GM04503 (cell line): ENCODE measurements around the gene TXNRD2.
"Not testable (repeated sequence)": the region's sequence is repeated elsewhere in the genome, so short reads cannot be mapped to it uniquely, and the experiment has no call there.

Experiments
- DNase-seq: peaks from one replicate; pipeline ENCODE4 v3.0.0-alpha.2; 2012; ENCODE audit warnings: low read depth

Gene TXNRD2

DNA sequence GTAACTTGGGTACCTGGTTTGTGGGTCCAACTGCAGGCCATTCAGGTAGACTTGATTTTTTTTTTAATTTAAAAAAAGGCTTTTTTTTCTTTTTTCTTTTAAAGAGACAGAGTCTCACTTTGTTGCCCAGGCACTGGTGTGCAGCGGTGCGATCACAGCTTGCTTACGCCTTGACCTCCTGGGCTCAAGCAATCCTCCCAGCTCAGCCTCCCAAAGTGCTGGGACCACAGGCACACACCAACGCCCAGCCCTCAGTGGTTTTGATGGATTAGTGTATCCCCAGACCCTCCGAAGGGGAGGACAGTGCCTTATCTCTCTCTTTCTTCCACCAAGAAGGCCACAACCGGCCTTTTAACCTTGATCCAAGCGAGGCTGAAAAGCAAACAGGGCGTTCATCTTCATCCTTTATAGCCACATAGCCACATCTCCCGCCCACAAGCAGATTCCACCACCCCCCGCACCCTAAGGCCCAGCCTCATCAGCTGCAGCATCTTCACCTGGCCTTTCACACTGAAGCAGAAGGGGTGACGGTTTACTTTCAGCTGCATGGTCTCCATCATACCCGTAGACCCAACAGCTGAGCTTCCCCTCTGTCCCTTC lies 17.6 kb downstream of the TXNRD2 start:
- no peak for DNase-seq

DNA sequence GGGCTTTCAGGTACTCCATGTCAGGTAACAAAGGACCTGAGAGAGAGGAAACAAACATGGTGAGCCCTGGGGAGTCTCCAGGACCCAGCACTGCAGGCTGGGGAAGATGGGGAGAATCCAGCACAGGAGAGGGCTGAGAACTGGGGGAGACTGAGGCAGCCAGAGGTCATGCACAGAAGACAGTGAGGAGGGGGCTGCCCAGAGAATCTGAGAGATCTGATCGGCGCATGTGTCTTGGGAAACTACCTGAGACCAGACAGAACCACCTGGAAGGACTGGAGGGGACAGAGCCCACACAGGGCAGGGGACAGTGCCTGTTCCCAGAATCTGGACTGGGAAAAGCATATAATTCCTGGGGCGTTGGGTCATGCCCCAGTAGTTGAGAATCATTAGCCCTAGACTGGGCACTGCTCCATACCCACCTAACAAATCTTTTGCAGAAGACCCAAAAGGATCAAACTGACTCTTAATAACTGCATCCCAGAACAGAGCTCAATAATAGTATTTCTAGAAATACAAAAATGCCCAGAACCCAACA lies 20.0 kb downstream of the TXNRD2 start:
- no peak for DNase-seq

DNA sequence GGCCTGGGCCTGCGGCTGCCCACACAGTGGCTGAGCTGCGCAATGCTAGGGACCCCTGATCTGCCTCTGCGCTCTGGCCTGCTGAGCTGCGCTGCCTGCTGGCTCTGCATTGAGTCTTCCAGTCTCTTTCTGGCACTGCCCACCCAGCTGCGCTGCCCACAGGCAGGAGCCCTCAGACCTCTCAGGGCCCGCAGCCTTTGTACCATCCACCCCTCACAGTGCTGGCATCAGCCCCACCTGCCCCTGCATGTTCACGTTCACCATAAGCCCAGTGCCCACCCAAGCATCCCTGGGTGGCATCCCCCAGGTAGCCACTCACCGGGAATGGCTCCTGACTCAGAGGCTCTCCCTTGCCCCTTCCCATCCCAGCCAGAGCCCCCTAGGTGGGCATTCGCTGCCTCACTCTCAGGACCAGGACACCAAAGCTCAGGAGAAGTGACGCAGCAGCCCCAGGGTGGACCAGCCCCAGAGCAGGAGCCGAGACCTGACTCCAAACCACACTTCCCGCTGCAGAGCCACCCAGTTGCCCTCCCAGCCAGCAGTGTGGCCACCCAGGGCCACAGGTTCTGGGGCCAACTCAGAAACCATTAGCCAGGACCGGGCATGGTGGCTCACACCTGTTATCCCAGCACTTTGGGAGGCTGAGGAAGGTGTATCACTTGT lies 21.8 kb downstream of the TXNRD2 start:
- no peak for DNase-seq

DNA sequence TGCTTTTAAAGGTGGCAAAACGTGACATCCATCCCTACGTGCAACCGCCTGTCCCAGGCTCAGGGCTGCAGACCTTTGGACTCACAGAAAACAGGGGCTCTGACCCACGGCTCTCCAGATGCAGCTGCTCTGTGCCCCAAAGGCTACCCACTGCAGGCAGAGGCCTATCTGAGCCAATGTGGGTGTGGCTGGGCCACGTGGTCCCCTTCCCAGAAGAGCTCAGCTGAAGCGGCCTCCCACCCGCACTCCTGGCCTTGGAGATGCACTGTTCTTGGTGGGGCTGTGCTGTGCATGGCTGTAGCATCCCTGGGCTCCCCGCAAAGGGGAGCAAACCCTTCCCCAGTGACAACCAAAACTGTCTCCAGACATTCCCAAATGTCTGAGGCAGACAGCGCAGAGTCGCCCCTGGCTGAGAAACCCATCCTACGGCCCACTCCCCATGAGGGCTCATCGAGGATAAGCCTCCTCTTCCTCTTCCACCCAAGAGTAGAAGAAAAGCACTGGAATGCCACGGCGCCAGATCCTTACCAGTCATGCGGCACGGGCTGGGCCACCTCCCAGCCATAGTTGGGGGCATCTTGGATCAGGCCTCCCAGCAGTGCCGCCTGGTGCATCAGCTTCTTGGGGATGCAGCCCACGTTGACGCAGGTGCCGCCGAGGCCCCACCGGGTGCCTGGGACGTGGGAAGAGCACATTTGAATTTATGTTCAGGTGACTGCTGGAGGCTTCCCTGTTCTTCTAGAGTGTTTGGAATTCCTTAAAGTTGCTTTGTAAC lies 23.1 kb downstream of the TXNRD2 start:
- no peak for DNase-seq

DNA sequence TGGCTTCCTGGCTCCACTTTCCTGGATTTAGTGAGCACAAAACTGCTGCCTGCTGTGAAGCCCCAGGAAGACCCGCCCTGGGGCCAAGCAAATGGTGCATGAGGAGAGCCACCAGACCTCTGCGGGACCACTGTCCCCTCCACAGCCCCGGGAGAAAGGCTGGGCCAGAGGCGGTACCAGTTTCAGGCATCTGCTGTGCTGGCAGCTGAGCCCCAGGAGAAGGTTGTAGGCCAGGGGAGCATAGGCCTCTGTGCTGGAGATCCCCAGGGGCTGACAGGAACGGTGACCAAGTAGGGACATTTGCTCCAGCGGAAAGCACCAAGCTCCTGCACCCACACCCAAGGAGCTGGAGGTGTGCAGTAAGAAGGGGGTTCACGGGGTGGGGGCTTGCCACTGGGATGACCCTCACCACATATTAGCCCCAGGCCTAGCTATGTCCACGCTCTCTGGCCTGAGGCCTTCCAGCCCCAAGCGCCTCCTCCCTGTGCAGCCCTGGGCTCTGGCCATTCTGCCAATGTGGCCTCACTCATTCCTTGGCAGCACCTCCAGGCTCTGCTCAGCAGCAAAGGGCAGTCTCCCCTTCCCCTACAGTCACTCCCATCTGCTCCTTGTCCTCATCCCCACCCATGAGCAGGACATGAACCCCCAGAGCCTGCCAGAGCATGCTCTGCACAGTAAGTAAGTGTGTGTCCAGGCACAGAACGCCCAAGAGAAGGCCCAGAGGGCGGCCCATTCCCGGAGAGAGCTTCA lies 24.1 kb downstream of the TXNRD2 start:
- no peak for DNase-seq

DNA sequence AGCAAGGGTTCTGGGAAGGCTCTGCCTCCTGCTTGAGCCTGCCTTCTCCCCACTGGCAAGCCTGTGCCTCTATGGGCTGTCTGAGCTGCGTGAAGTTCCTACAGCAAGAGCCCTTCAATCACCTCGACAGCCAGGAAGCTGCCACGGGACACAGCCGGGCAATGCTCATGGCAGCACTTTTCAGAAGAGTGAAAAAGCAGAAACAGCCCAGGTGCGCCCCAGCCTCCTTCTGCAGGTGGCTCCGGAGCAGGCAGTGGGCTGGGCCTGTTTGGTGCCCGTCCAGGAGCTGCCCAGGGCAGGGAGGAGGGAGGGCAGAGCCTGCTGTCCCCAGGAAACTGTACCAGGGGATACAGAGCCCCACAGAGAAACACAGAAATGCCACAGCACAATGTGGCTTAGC lies 24.7 kb downstream of the TXNRD2 start:
- DNase-seq = no peak

DNA sequence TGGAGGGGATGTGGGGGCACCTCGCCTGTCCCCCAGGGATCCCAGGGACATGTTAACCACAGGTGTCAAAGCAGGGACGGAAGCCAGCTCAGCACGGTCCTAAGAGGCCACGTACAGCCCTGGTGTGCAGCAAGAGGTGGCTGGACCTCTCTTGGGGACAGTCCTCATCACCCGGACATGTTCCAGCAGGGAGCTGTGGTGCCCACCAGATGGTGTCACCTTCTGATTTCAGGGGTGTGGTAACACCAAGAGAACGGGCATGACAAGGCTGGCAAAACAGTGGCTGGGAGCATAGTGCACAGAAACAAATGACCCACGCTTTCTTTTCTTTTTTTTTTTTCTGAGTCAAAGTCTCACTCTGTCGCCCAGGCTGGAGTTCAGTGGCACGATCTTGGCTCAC lies 25.6 kb downstream of the TXNRD2 start:
- DNase-seq = no peak

DNA sequence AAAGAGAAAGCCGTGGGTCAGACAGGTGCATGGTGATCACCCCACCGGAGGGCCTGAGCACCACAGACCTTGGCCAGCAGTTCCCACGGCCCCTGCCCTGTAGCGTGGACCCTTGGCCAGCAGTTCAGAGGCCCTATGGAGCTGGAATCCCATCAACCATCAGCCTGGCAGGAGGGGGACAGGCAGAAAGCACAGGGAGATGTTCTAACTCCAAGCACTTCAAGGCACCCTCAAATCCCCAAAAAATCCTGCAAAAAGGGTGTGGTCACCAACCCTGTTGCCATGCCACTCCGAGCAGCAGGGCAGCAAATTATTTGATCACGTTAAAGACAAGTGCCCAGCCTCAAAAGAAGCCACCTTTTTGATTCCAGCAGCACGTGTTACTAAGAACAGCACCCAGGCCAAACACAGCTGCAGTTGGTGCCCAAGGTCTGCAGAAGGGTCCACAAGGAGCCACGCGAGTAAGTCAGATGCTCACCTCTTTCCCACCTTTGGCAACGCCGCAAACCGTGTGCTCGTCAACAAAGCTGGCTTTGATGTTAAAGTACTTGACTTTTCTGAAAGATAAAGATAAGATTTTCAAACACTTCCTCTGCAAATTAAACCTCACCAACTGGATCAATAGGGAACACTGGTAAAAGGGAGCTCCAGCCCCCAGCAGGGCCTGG lies 26.2 kb downstream of the TXNRD2 start:
- no peak for DNase-seq

DNA sequence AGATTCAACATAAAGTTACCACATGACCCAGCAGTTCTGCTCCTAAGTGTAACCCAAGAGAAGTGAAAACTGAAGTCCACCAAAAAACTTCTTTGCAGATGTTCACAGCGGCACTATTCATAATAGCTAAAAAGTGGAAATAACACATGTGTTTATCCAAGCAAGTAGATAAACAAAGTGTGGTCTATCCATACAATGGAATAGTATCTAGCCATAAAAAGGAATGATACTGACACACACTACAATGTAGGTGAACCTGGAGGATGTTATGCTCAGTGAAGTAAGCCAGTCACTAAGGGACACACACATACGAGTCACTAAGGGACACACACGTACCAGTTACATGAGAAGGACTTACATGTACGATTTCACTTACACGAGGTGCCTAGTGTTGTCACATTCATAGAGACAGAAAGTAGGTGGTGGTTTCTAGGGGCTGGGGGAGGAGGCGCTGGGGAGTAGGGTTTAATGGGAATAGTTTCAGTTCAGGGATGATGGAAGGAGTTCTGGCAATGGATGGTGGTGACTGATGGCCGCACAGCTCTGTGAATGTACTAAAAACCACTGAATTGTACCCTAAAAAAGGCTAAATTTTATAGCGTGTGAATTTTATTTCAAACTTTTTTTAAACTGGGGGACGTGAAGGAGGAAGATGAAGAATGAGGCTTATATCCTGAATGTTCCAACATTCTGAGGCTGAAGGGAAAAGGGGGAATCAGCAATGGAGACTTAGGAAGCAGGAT lies 27.2 kb downstream of the TXNRD2 start:
- no peak for DNase-seq

DNA sequence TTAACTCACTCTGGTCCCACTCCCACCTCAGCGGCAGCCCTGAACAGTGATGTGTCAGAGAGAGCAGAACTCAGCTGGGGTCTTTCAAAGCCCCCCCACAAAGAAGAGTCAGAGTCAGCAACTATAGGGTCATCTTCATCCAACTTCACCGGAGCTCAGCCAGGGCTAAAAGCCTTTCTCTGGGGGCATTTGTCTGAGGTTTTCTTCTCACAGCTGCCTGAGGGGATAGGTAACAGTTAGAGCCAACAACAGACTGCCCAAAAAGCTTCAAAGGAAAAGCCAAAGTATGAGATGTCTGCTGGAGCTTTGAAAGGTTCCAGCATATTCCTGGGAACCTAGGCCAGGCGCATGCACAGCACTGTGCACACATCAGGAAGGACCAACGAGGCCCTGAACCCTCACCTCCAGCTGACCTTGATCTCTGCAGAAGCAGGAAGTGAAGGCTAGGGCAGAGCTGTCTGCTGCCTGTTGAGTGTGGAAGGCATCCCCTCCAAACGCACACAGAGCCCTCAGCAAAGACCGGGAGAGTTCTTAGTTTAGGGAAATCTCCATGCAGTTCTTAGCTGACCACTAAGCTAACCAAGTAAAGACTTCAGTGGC lies 28.2 kb downstream of the TXNRD2 start:
- DNase-seq = no peak

DNA sequence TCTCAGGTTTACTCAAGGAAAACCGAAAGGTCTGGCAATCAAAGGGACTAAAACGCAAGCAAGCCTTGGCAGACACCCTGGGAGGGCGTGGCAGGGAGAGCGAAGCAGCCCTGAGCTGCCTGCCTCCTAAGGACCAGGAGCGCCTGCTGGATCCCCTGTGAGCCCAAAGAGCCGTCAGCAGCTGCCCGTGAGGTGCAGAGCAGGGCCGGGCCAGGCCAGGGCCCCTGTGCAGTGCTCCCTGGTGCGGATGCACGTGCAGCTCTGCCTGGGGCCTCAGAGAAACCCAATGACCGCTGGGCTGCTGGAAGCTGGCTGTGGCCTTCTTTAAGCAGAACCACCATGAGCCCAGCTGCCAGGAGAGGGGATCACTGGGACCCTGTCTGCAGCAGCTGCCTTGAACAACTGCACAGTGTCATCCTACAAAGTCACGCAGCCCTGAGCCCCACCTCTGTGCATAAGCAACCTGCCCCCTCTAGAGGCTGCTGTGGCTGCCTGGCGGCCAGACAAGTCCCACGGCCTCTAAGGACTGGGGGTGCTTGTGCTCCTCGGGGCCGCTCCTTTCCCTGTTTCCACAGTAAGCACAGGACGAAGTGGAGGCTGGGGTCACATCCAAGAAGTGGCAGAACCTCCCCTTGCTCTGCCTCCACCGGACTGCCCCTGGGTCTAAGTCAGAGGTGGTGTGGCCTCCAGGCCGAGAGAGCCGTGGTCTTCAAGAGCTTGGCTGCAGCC lies 29.2 kb downstream of the TXNRD2 start:
- no peak for DNase-seq

DNA sequence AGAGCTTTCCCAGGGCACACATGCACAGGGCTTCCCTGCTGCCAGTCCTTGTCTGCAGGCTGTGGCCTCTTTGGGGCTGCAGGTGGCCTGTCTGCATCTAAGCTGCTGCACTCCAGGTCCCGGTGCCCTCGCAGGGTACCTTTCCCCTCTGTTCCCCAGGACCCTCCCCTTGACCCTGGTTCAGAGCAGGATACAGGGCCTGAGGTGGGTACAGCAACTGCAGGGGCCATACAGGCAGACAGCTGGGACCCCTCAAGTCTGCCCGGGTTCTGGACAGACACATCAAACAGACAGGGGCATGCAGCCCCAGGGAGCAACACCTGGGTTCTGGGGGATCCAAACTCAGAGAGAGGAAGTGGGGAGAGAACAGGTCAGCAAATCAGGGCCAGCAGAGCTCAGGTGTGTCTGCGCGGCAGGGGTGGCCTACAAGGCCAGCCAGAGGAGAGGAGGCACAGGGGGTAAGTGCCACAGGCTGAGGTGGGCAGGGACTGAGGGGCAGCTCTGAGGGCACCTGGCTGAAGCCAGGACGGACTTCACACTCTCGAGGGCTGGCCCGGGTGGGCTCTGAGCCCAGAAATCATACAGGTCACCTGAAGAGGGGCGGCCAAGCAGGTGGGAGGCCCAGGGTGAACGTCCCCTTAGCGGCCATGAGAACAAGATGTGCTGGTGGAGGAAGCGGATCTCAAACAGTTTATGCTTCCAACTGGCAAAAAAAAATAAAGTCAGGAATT lies 29.9 kb downstream of the TXNRD2 start:
- no peak for DNase-seq

DNA sequence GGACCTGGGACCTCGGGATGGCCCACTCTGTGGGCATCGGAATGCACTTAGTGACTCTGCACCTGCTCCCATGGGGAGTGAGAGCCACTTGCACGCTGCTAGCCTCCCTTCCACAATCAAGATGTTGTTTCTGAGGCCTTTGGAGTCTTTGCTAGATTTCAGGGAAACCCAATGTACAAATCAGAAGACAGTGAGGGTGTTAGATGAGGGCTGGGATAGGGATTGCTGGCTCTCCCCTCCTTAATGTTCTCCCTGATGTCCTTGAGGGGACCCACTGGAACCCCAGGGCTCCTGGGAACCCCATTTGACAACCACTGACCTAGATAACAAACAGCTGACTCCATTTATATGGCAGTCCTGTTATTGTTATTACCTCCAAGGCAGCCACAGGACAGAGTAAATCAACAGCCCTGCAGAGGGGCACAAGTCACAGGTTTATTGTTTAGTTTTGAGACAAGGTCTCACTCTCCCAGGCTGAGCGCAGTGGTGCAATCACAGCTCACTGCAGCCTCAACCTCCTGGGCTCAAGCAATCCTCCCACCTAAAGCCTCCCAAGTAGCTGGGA lies 31.4 kb downstream of the TXNRD2 start:
- DNase-seq = no peak

DNA sequence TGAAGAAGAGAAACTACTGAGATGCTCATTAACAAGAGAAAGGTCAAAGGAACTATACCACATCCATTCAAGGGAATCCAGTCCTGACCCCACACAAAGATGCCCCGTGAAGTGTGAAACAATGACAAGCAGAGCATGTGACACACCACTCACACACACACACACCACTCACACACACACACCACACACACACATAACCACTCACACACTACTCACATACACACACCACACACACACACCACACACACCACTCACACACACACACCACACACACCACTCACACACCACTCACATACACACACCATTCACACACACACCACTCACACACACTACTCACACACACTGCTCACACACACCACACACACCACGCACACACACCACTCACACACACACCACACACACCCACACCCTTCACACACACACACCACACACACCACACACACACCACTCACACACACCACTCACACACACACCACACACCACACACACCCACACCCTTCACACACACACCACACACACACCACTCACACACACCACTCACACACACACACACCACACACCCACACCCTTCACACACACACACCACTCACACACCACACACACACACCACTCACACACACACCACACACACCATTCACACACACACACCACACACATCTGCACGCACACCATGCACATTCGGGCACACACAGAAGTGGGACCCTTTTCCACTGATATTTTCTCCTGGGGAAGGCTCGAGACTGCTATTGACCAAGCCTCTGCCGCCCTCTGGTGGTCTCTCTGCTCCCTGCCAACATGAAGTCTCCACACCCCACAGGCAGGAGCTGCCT lies 32.1 kb downstream of the TXNRD2 start:
- DNase-seq = no peak

DNA sequence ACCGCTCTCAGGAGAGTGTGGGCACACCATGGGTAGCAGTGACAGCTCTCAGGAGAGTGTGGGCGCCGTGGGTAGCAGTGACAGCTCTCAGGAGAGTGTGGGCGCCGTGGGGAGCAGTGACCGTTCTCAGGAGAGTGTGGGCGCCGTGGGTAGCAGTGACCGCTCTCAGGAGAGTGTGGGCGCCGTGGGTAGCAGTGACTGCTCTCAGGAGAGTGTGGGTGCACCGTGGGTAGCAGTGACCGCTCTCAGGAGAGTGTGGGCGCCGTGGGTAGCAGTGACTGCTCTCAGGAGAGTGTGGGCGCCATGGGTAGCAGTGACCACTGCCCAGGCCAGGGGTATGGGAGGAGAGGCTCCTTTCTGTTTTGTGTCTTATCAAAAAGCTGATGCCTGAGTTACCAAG lies 33.7 kb downstream of the TXNRD2 start:
- not testable (repeated sequence) for DNase-seq

DNA sequence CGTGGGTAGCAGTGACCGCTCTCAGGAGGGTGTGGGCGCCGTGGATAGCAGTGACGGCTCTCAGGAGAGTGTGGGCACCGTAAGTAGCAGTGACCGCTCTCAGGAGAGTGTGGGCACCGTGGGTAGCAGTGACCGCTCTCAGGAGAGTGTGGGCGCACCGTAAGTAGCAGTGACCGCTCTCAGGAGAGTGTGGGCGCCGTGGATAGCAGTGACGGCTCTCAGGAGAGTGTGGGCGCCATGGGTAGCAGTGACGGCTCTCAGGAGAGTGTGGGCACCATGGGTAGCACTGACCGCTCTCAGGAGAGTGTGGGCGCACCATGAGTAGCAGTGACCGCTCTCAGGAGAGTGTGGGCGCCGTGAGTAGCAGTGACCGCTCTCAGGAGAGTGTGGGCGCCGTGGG lies 34.8 kb downstream of the TXNRD2 start:
- DNase-seq = not testable (repeated sequence)

DNA sequence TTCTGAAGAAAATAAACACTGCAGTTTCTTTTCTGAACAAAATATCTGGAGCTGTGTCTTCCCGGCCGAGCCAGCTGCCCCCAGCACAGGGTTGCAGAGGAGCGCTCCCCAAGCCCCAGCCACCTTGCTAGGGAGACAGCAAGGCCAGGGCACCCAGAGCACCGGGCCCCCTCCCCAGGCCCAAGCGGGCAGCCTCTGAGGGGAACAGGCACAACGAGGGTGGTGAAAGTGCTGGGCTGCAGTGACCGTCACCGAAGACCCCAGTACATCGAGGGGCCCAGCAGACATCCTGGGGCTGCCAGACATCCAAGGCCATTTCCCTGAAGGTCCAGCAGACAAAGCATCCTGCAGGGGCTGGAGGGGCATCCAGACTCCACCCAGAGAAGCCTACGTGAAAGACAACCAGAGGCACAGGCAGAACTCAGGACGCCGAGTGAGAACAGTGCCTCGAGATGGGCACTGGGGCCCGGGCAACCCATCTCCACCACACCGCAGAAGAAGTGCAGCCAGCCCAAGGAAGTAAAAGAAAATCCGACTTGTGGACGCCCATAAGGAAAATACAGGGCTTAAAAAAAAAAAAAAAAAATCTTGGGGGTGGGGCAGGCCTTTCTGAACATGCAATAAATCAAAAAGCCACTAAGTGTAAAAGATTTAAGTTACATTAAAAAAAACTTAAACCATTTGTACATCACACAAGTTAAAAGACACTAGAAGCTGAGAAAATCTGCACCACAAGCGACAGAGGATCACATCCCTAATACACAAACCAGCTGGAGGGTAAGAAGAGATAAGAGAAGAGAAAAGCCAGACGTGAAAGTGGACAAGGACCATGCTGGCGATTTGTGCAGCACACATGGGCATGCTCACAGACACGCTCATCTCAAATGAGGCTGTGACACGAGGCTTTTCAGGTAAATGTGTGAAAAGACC lies 36.0 kb downstream of the TXNRD2 start:
- no peak for DNase-seq
